Stimulated activated CD4-positive, alpha-beta T cell treated with anti-CD3 and anti-CD28 coated beads, Interleukin-4, amount 100 ng/mL, for 48 hours (primary cell): ENCODE data around the gene VCAN.
"Not testable (repeated sequence)": the region's sequence is repeated elsewhere in the genome, so short reads cannot be mapped to it uniquely, and the experiment has no call there.

Experiments used
- DNase-seq, 2 donors: peaks; one replicate each; pipeline ENCODE4 v3.0.0-alpha.2; 2020; ENCODE audit warnings: low read depth in 2 of 2

VCAN gene

DNA sequence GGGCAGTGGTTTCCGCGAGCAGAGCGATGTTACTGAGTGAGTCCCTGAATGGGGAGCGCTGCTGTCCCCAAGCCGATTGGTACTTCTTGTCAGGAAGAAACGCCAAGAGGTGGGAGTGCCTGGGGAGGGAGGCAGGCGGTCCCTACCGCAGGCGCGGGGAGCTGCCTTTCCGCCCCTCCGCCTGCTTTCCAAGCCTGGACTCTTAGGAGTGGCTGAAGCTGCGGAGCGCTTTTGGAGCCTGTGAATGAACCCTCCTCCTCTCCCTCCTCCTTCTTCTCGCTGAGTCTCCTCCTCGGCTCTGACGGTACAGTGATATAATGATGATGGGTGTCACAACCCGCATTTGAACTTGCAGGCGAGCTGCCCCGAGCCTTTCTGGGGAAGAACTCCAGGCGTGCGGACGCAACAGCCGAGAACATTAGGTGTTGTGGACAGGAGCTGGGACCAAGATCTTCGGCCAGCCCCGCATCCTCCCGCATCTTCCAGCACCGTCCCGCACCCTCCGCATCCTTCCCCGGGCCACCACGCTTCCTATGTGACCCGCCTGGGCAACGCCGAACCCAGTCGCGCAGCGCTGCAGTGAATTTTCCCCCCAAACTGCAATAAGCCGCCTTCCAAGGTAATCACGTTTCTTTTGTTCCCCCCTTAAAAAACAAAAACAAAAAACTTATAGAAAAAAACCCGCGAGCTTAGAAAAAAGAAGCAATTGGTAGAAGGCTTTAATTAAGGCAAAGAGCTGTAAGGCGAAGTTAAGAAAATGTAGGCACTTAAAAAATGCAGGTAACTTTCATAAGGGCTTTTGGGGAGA is at the start of gene VCAN:
Gene VCAN (plus strand): TSS at position 340 of the 808 bp plus-strand sequence. CDS start 11,775 bp downstream, outside the sequence.
- DNase-seq: no peak

DNA sequence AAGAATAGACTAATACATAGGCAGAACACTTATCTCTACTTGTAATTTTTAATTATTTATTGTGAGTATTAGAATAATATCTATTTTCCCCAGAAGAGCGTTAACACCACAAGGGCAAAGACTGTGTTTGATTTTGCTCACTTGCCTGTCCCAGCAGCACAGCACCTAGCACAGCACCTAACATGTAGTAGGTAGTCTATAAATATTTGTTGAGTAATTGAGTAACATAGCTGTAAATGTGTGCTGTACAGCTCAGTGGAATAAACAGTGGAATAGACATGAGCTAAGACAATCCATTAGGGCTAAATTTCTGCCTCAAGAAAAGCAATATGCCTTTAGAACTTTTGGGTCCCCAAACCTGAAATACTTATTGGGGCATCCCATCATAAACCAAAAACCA is 49.3 kb upstream of the VCAN start:
- DNase-seq: no peak

DNA sequence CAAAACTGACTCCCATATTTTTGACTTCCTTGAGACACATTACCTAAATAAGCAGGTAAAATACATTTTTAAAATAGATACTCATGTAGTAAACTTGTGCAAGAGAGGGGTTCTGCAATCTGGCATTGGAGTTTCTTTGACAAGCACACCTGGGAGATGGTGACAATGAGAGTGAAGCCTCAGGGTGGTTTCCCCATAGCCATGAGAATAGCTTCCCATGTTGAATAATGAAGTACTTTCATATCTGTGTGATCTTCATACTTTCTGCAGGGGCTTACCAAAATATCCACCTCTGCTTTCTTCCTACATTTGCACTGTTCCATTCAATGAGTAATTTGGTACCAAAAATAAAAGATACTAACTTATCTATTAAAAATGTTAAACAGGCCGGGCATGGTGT is 44.7 kb upstream of the VCAN start:
- no peak for DNase-seq

GRCh38 chr5:83428126-83428525 is 43.4 kb upstream of the VCAN start:
- DNase-seq: no peak

DNA sequence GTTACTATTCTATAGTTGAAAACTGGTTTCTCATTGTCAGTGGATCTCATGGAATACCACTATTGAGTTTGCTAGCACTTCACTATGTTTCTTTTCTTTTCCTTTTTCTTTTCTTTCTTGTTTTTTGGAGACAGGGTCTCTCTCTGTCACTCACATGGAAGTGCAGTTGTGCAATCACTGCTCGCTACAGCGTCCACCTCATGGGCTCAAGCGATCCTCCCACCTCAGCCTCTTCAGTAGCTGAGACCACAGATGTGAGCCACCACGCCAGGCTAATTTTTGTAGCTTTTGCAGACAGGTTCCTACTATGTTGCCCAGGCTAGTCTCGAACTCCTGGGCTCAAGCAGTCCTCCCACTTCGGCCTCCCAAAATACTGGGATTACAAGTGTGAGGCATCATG is 42.7 kb upstream of the VCAN start:
- no peak for DNase-seq

- DNase-seq: peak; percentile 19 to 37
Observed at GRCh38 chr5:83430130-83431010, 41.2 kb upstream of the VCAN start.

DNA sequence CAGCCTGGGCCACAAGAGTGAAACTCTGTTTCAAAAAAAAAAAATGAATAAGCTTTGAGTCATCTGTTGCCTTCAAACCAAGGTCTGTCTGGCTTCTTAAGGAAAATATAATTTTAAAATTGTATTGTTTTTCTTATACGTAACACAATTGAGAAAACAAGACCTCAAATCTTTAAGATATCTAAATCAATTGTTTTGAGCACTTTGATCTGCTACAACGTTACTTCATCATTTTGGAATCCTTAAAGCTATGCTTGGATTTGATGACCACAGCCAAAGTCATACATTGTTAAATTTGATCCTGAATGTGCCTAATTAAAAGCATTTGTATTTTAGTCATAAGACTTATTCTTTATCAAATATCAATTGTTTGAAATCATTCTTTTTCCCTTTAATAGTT is 37.7 kb upstream of the VCAN start:
- DNase-seq: no peak

DNA sequence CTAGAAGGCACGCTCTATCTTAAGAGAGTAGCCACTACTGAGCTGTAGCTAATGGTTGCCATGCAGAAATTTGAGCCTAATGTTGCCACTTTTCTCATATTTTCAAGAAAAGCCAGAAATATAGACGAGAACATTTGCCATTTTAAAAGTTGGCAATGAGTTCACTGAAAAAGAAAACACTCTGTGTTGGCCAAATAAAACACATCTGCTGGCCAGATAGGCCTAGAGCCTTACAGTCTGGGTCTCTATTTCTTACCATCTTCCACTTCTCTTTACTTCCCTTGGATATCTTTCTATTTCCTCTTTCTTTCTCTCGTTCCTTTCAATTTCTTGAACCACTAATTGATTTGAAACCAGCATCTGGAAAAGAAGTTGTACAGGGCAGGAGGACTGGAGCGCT is 36.6 kb upstream of the VCAN start:
- DNase-seq: no peak

GRCh38 chr5:83436276-83436675 is 35.3 kb upstream of the VCAN start:
- DNase-seq: no peak

GRCh38 chr5:83437697-83438096 is 33.8 kb upstream of the VCAN start:
- DNase-seq: not testable (repeated sequence)

- no peak for DNase-seq
Observed at GRCh38 chr5:83440826-83441225, 30.7 kb upstream of the VCAN start.

- no peak for DNase-seq
Observed at GRCh38 chr5:83441747-83442146, 29.8 kb upstream of the VCAN start.

- DNase-seq: no peak
Observed at GRCh38 chr5:83443534-83443933, 28.0 kb upstream of the VCAN start.

DNA sequence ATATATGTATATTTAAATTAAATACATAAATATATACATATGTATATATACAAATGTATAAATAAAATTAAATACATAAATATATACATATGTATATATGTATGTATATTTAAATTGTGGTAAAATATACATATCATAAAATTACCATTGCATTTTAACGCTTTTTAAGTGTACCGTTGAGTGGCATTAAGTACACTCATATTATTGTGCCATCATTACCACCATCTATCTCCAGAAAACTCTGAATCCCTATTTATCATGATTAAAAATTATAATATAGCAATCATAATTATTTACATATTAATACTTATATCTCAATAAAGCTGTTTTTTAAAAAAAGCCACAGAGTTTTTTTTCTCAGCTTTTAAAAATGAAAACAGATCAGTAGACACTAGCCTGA is 27.1 kb upstream of the VCAN start:
- DNase-seq: no peak

DNA sequence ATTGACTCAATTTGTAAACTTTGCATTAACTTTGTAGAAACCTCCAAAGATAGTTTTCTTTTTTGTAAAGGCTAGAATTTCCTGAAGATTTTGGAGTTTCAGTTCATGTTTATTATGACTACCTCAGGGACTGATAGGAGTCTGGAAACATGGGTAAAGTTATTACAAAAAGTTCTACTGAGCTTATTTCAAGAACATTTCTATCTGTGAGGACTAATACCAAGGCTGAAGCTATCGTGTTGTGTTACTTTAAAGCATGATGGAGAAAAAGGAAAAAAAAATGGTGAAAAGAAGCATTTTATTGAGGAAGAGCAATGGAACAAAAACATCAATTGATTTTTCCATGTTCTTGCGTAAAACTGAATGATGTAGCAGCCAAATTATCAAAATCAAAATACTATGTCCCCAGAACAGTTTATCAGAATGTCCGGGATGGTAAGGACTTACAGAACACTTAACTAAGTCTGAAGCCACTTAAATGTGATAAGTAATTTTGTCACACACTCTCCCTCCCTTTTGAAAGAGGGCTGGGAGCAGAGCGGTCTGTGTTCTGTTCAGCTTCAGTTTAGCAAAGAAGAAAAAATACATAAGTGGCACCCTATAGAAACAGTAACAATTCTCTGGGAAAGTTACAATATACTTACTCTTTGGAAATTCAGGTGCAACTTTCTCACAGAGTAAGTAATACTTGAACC is 25.1 kb upstream of the VCAN start:
- no peak for DNase-seq

- DNase-seq: no peak
Observed at GRCh38 chr5:83447533-83447932, 24.0 kb upstream of the VCAN start.

DNA sequence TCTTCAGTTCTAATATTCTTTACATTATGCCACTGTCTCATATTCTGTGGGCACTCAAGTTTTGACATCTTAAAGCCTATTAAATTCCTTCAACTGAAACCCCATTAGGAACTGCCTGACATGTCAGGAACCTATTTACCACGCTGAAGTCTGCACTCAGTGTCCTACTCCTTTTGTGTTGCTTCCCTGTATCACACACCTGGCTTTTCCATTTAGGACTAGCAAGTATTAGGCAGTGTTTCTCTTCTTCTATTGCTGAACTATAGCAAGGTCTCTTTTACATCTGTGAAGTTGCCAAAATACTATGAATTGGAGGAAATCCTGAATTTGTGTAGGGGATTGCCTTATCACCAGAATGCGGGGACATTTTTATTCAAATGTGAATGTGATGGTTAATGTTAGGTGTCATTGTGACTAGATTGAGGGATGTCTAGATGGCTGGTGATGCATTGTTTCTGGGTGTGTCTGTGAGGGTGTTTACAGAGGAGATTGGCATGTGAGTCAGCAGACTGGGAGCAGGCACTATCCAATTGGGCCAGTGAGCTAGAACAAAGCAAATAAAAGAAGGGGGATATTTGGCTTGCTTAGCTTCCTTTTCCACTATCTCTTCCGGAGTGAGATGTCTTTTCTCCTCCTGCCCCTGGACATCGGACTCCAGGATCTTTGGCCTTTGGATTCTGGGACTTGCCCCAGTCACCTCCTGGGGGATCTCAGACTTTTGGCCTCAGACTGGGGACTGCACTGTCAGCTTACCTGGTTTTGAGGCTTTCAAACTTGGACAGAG is 21.2 kb upstream of the VCAN start:
- DNase-seq: no peak

DNA sequence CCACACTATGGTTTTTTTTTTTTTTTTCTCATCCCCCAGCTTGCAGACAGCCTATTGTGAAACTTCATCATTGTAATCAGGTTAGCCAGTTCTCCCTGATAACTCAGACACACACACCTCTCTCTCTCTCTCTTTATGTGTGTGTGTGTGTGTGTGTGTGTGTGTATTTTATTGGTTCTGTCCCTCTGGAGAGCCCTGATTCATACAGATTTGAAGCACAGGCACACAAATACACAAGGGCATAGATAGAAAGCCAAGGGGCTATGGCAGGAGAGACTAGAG is 20.6 kb upstream of the VCAN start:
- no peak for DNase-seq

DNA sequence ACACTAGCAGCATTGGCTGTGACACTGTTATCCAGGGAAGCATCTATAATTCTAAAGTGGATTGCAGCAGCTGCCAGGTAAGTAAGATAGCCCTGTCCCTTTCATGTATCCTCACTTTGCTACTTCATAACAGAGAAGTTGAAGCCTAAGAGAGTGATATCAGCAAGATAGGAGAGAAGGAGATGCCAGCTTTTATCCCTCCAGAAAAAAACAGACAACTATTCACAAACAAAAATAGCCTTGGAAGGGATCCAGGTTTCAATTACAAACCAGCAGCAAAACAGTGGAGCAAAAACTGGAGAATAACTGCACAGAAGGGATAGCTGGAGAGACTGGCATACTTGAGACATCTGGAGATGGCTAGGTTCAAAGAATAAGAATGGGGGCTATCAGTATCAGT is 19.6 kb upstream of the VCAN start:
- no peak for DNase-seq

DNA sequence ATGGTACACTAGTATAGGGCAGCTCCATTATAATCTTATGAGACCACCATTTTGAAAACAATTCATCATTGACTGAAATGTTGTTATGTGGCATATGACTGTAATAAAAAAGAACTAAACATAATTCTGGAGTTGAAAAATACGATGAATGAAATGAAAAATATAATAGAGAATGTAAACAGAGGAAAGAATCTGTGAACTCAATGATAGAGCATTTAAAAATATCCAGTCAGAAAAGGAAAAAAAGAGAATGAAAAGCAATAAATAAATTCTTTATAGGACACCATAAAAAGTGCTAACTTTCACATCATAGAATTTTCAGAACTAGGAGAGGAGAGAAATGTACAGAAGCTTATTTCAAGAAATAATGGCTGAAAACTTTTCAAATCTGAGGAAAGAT is 17.6 kb upstream of the VCAN start:
- no peak for DNase-seq

DNA sequence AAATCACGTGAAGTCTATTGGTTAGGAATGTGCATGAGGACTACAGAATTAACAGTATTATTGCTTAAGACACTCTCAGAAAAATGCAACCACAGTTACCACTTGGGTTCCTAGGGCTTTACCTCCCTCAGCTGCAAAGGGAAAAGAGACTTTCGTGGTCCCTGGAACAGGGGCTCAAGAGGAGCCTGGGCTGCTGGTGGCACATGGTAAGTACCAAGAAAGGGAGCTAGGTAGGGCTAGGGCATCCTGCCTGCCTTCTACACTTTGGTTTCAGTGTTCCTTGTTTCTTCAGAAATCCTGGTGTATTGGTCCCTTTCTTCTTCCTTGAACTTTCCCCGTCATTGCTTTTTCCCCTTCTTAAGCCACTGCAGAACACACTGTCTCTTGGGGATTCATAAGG is 7.3 kb upstream of the VCAN start:
- no peak for DNase-seq
